ENCODE measurements around the gene FRZB. TPM values are rescaled to one million over a fixed set of nuclear protein-coding genes. Genes with fewer than 3 reads are reported as not detected.

Gene FRZB
- total RNA-seq, 1 donor from 2014 or later = 42.5 TPM

- TF ChIP-seq CTCF (IDR thresholded peaks at IDR 0.05) = no peak
- H3K9me3 ChIP-seq = no peaks in the 10 kb centered on the region
- DNase-seq (ENCODE audit: low spot score in 2 of 2) = no peak
- peaks cover 3 to 13% of the 10 kb centered on the region in 2 donors for H3K4me1 ChIP-seq
- H3K27me3 ChIP-seq = no peaks in the 10 kb centered on the region
- no peaks in the 10 kb centered on the region for H3K36me3 ChIP-seq
- H3K4me3 ChIP-seq = peak overlapping the region in 1 of 2 donors; percentile 81
- intact Hi-C loops (cut with DNase I) = loop anchor here (5.0 kb wide), 1 partner anchor 71 kb away; no protein-coding TSS in a partner anchor
- peak overlapping the region; percentile 78 to 83 for H3K27ac ChIP-seq
Measured at GRCh38 chr2:182863642-182864041, 2.8 kb downstream of the FRZB start.

DNA sequence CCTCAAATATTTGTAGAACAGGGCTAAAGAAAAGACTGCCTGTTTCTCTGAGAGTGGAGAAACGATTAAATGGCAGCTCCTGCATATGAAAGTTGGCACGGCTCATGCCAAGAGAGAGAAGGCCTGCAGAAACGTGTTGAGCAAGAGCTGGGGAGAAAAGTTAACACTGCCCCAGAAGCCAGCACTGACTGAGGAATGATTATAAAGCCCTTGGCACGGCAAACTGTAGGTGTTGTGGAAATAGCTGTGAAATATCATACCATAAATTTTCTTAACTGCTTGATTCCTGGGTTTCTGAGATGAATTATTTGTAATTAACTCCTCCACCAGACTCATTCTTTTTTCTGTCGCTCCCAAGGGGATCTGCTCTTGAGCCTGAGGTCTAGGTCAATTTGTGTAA is 4.3 kb downstream of the FRZB start:
- intact Hi-C loops (cut with DNase I) = loop anchor here (5.0 kb wide), 1 partner anchor 70 kb away; no protein-coding TSS in a partner anchor
- Histone ChIP-seq H3K9me3 (no peaks in the 10 kb centered on the region), H3K27ac (peak overlapping the region; percentile 78 to 83), H3K27me3 (no peaks in the 10 kb centered on the region), H3K4me1 (peaks cover 0 to 13% of the 10 kb centered on the region in 2 donors), H3K36me3 (peaks cover 0 to 5% of the 10 kb centered on the region in 2 donors), H3K4me3 (peak overlapping the region in 1 of 2 donors; percentile 25)
- no peak for TF ChIP-seq CTCF (IDR thresholded peaks at IDR 0.05)
- peak in 1 of 2 donors; percentile 76 for DNase-seq (ENCODE audit: low spot score in 2 of 2)

GRCh38 chr2:182860858-182861257 is 5.6 kb downstream of the FRZB start:
- peak overlapping the region; percentile 78 to 83 for H3K27ac ChIP-seq
- H3K36me3 ChIP-seq = peaks cover 0 to 5% of the 10 kb centered on the region in 2 donors
- intact Hi-C loops (cut with DNase I) = loop anchor here (5.0 kb wide), 1 partner anchor 69 kb away; no protein-coding TSS in a partner anchor
- no peak overlapping the region for H3K4me3 ChIP-seq
- peaks cover 0 to 13% of the 10 kb centered on the region in 2 donors for H3K4me1 ChIP-seq
- H3K9me3 ChIP-seq = peaks cover 0 to under 1% of the 10 kb centered on the region in 2 donors
- no peaks in the 10 kb centered on the region for H3K27me3 ChIP-seq
- TF ChIP-seq CTCF (IDR thresholded peaks at IDR 0.05) = no peak
- DNase-seq (ENCODE audit: low spot score in 2 of 2) = no peak

DNA sequence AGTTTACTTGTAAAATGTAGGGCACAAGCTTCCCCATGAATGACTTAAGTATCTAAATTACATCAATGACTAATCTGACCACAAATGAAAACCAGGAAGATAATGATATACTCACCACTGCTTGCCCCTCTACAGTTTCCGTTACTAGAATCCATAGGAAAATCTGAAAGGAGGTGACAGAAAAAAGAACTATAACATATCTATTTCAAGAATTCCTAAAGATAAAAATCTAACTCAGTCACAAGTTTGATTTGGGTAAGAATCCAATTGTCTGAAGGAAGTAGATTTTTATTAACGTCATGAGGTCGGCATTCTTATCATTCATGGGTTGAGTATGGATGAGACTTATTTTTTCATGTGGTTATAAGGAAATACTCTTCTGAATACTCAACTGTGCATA is 7.8 kb downstream of the FRZB start:
- Histone ChIP-seq H3K27me3 (no peaks in the 10 kb centered on the region), H3K4me3 (no peak overlapping the region), H3K27ac (no peak overlapping the region), H3K36me3 (peaks cover 0 to 5% of the 10 kb centered on the region in 2 donors), H3K9me3 (peaks cover 0 to 7% of the 10 kb centered on the region in 2 donors), H3K4me1 (peaks cover 0 to 14% of the 10 kb centered on the region in 2 donors)
- no peak for TF ChIP-seq CTCF (IDR thresholded peaks at IDR 0.05)
- intact Hi-C loops (cut with DNase I) = no loop called here
- no peak for DNase-seq (ENCODE audit: low spot score in 2 of 2)

- H3K36me3 ChIP-seq = peaks cover 0 to 5% of the 10 kb centered on the region in 2 donors
- no peak for TF ChIP-seq CTCF (IDR thresholded peaks at IDR 0.05)
- peaks cover 0 to 9% of the 10 kb centered on the region in 2 donors for H3K4me1 ChIP-seq
- intact Hi-C loops (cut with DNase I) = no loop called here
- DNase-seq (ENCODE audit: low spot score in 2 of 2) = no peak
- H3K9me3 ChIP-seq = peaks cover 0 to 7% of the 10 kb centered on the region in 2 donors
- H3K27ac ChIP-seq = peak overlapping the region in 1 of 2 donors; percentile 49
- no peaks in the 10 kb centered on the region for H3K27me3 ChIP-seq
- no peak overlapping the region for H3K4me3 ChIP-seq
Measured at GRCh38 chr2:182855376-182855775, 11.1 kb downstream of the FRZB start.

Data from ascending aorta (tissue), 2 donors.